Measurements from ENCODE around the gene CDH4.
"Not testable (repeated sequence)": the region's sequence is repeated elsewhere in the genome, so short reads cannot be mapped to it uniquely, and the experiment has no call there.

The CDH4 gene

GRCh38 chr20:61475729-61476128 is 223.7 kb downstream of the CDH4 start:
- H3K36me3 Mint-ChIP-seq (ENCODE audit: low read depth) = no peaks in the 10 kb centered on the region
- intact Hi-C loops (cut with micrococcal nuclease) = no loop called here
- H3K27ac Mint-ChIP-seq = no peak overlapping the region
- H3K4me3 Mint-ChIP-seq = no peak overlapping the region
- H3K27me3 Mint-ChIP-seq = no peaks in the 10 kb centered on the region
- H3K9me3 Mint-ChIP-seq = peaks cover 10% of the 10 kb centered on the region
- H3K4me1 Mint-ChIP-seq (ENCODE audit: low read depth) = no peaks in the 10 kb centered on the region

GRCh38 chr20:61476956-61477355 is 224.9 kb downstream of the CDH4 start:
- H3K36me3 Mint-ChIP-seq (ENCODE audit: low read depth) = no peaks in the 10 kb centered on the region
- peaks cover 10% of the 10 kb centered on the region for H3K9me3 Mint-ChIP-seq
- H3K4me3 Mint-ChIP-seq = no peak overlapping the region
- H3K27me3 Mint-ChIP-seq = no peaks in the 10 kb centered on the region
- H3K27ac Mint-ChIP-seq = no peak overlapping the region
- intact Hi-C loops (cut with micrococcal nuclease) = no loop called here
- H3K4me1 Mint-ChIP-seq (ENCODE audit: low read depth) = no peaks in the 10 kb centered on the region

- peaks cover 10% of the 10 kb centered on the region for H3K9me3 Mint-ChIP-seq
- H3K4me3 Mint-ChIP-seq = no peak overlapping the region
- no peak overlapping the region for H3K27ac Mint-ChIP-seq
- intact Hi-C loops (cut with micrococcal nuclease) = no loop called here
- H3K4me1 Mint-ChIP-seq (ENCODE audit: low read depth) = no peaks in the 10 kb centered on the region
- no peaks in the 10 kb centered on the region for H3K27me3 Mint-ChIP-seq
- no peaks in the 10 kb centered on the region for H3K36me3 Mint-ChIP-seq (ENCODE audit: low read depth)
These were observed 225.4 kb downstream of the CDH4 start for GRCh38 chr20:61477451-61477861.

- H3K27ac Mint-ChIP-seq = no peak overlapping the region
- no peak overlapping the region for H3K4me3 Mint-ChIP-seq
- H3K9me3 Mint-ChIP-seq = peaks cover 10% of the 10 kb centered on the region
- no peaks in the 10 kb centered on the region for H3K27me3 Mint-ChIP-seq
- intact Hi-C loops (cut with micrococcal nuclease) = no loop called here
- H3K4me1 Mint-ChIP-seq (ENCODE audit: low read depth) = no peaks in the 10 kb centered on the region
- no peaks in the 10 kb centered on the region for H3K36me3 Mint-ChIP-seq (ENCODE audit: low read depth)
These were observed 226.0 kb downstream of the CDH4 start for GRCh38 chr20:61478094-61478493.

- peaks cover 10% of the 10 kb centered on the region for H3K9me3 Mint-ChIP-seq
- H3K4me3 Mint-ChIP-seq = no peak overlapping the region
- no peaks in the 10 kb centered on the region for H3K27me3 Mint-ChIP-seq
- H3K27ac Mint-ChIP-seq = no peak overlapping the region
- H3K4me1 Mint-ChIP-seq (ENCODE audit: low read depth) = no peaks in the 10 kb centered on the region
- H3K36me3 Mint-ChIP-seq (ENCODE audit: low read depth) = no peaks in the 10 kb centered on the region
- intact Hi-C loops (cut with micrococcal nuclease) = no loop called here
These were observed 226.7 kb downstream of the CDH4 start for GRCh38 chr20:61478611-61479305.

GRCh38 chr20:61479433-61479832 is 227.4 kb downstream of the CDH4 start:
- H3K4me1 Mint-ChIP-seq (ENCODE audit: low read depth); H3K27me3 Mint-ChIP-seq; intact Hi-C loops (cut with micrococcal nuclease); H3K27ac Mint-ChIP-seq; H3K36me3 Mint-ChIP-seq (ENCODE audit: low read depth); H3K4me3 Mint-ChIP-seq: not testable (repeated sequence)
- H3K9me3 Mint-ChIP-seq = peaks cover 17% of the 10 kb centered on the region

GRCh38 chr20:61480158-61480825 is 228.2 kb downstream of the CDH4 start:
- H3K36me3 Mint-ChIP-seq (ENCODE audit: low read depth) = no peaks in the 10 kb centered on the region
- intact Hi-C loops (cut with micrococcal nuclease) = no loop called here
- no peak overlapping the region for H3K4me3 Mint-ChIP-seq
- no peaks in the 10 kb centered on the region for H3K27me3 Mint-ChIP-seq
- H3K9me3 Mint-ChIP-seq = peaks cover 18% of the 10 kb centered on the region
- H3K4me1 Mint-ChIP-seq (ENCODE audit: low read depth) = no peaks in the 10 kb centered on the region
- no peak overlapping the region for H3K27ac Mint-ChIP-seq

- intact Hi-C loops (cut with micrococcal nuclease) = no loop called here
- Mint-ChIP-seq H3K27ac (no peak overlapping the region), H3K9me3 (peaks cover 18% of the 10 kb centered on the region), H3K4me1 (ENCODE audit: low read depth) (no peaks in the 10 kb centered on the region), H3K36me3 (ENCODE audit: low read depth) (no peaks in the 10 kb centered on the region), H3K27me3 (no peaks in the 10 kb centered on the region), H3K4me3 (no peak overlapping the region)
These were observed 230.2 kb downstream of the CDH4 start for GRCh38 chr20:61482056-61482887.

- intact Hi-C loops (cut with micrococcal nuclease) = no loop called here
- Mint-ChIP-seq H3K36me3 (ENCODE audit: low read depth) (no peaks in the 10 kb centered on the region), H3K27me3 (no peaks in the 10 kb centered on the region), H3K27ac (no peak overlapping the region), H3K4me3 (no peak overlapping the region), H3K9me3 (peaks cover 18% of the 10 kb centered on the region), H3K4me1 (ENCODE audit: low read depth) (no peaks in the 10 kb centered on the region)
These were observed 230.8 kb downstream of the CDH4 start for GRCh38 chr20:61482901-61483300.

- Mint-ChIP-seq H3K4me1 (ENCODE audit: low read depth) (no peaks in the 10 kb centered on the region), H3K4me3 (no peak overlapping the region), H3K36me3 (ENCODE audit: low read depth) (no peaks in the 10 kb centered on the region), H3K27me3 (no peaks in the 10 kb centered on the region), H3K9me3 (peaks cover 18% of the 10 kb centered on the region), H3K27ac (no peak overlapping the region)
- intact Hi-C loops (cut with micrococcal nuclease) = no loop called here
These were observed 231.4 kb downstream of the CDH4 start for GRCh38 chr20:61483336-61484067.

GRCh38 chr20:61486198-61486597 is 234.1 kb downstream of the CDH4 start:
- Mint-ChIP-seq H3K27me3 (no peaks in the 10 kb centered on the region), H3K9me3 (peaks cover 8% of the 10 kb centered on the region), H3K4me3 (no peak overlapping the region)

GRCh38 chr20:61487346-61487996 is 235.4 kb downstream of the CDH4 start:
- H3K4me3 Mint-ChIP-seq = no peak overlapping the region
- H3K36me3 Mint-ChIP-seq (ENCODE audit: low read depth) = no peaks in the 10 kb centered on the region
- no peak overlapping the region for H3K27ac Mint-ChIP-seq
- no peaks in the 10 kb centered on the region for H3K4me1 Mint-ChIP-seq (ENCODE audit: low read depth)
- peaks cover 8% of the 10 kb centered on the region for H3K9me3 Mint-ChIP-seq
- no peaks in the 10 kb centered on the region for H3K27me3 Mint-ChIP-seq
- intact Hi-C loops (cut with micrococcal nuclease) = no loop called here

More at GRCh38 chr20:61486198-61486597, 234.1 kb downstream of the CDH4 start:
- intact Hi-C loops (cut with micrococcal nuclease) = no loop called here
- Mint-ChIP-seq H3K27ac (no peak overlapping the region), H3K4me1 (ENCODE audit: low read depth) (no peaks in the 10 kb centered on the region), H3K36me3 (ENCODE audit: low read depth) (no peaks in the 10 kb centered on the region)

GRCh38 chr20:61487997-61488371 is 235.9 kb downstream of the CDH4 start:
- Mint-ChIP-seq H3K27ac (no peak overlapping the region), H3K27me3 (no peaks in the 10 kb centered on the region), H3K36me3 (ENCODE audit: low read depth) (no peaks in the 10 kb centered on the region), H3K9me3 (peaks cover 8% of the 10 kb centered on the region), H3K4me3 (no peak overlapping the region), H3K4me1 (ENCODE audit: low read depth) (no peaks in the 10 kb centered on the region)
- intact Hi-C loops (cut with micrococcal nuclease) = no loop called here

All from dendritic cell treated with granulocyte-macrophage colony-stimulating factor and Interleukin-4, amounts not matched to agents 40 ng/mL and 50 ng/mL, for 4 days (primary cell).